NB4 (cell line): ENCODE results near the gene DENND4B.

Experiments used
- DNase-seq: peaks from one replicate; pipeline ENCODE4 v3.0.0; 2010; ENCODE audit warnings: low read depth
- H3K4me3 ChIP-seq: one replicate; pipeline ENCODE4 v1.5.1; 2011; ENCODE audit warnings: mild to moderate bottlenecking, low read depth, low read length, moderate library complexity
- MYC ChIP-seq: IDR thresholded peaks from 2 replicates; pipeline ENCODE4 v1.6.1; 2011; ENCODE audit warnings: low read depth, low read length
- POLR2A ChIP-seq: IDR thresholded peaks from 2 replicates; pipeline ENCODE4 v1.6.1; 2011; ENCODE audit warnings: mild to moderate bottlenecking; ENCODE audit not compliant: insufficient read length; ENCODE audit errors: extremely low read depth
- TF ChIP-seq, protein P1 (sequence below): IDR thresholded peaks from one replicate; pipeline ENCODE4 v1.5.1; 2012; ENCODE audit warnings: low read depth, low read length
- TF ChIP-seq, protein P2 (sequence below): IDR thresholded peaks from 2 replicates; pipeline ENCODE4 v1.6.1; 2011; ENCODE audit warnings: low read depth, low read length

DENND4B gene

DNA sequence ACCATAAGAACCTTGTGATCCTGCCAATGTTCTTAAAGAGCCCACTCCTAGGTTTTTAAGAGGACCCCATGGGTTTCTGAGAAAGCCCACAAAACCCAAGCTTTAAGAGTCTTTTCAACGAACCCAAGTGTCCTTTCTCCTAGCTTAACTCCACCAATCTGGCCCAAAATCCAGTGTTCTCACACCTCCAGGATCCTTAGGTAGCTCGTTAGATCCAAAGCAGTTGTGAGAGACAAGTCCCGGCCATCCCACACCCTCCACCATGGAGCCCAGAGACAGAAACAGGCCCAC lies 1.7 kb downstream of the DENND4B start:
- TF ChIP-seq POLR2A: no peak
- TF ChIP-seq, protein P1, sequence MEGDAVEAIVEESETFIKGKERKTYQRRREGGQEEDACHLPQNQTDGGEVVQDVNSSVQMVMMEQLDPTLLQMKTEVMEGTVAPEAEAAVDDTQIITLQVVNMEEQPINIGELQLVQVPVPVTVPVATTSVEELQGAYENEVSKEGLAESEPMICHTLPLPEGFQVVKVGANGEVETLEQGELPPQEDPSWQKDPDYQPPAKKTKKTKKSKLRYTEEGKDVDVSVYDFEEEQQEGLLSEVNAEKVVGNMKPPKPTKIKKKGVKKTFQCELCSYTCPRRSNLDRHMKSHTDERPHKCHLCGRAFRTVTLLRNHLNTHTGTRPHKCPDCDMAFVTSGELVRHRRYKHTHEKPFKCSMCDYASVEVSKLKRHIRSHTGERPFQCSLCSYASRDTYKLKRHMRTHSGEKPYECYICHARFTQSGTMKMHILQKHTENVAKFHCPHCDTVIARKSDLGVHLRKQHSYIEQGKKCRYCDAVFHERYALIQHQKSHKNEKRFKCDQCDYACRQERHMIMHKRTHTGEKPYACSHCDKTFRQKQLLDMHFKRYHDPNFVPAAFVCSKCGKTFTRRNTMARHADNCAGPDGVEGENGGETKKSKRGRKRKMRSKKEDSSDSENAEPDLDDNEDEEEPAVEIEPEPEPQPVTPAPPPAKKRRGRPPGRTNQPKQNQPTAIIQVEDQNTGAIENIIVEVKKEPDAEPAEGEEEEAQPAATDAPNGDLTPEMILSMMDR: no peak
- TF ChIP-seq, protein P2, sequence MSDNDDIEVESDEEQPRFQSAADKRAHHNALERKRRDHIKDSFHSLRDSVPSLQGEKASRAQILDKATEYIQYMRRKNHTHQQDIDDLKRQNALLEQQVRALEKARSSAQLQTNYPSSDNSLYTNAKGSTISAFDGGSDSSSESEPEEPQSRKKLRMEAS: no peak
- no peak for TF ChIP-seq MYC
- peak overlapping the region; percentile 82 for H3K4me3 ChIP-seq
- no peak for DNase-seq

DNA sequence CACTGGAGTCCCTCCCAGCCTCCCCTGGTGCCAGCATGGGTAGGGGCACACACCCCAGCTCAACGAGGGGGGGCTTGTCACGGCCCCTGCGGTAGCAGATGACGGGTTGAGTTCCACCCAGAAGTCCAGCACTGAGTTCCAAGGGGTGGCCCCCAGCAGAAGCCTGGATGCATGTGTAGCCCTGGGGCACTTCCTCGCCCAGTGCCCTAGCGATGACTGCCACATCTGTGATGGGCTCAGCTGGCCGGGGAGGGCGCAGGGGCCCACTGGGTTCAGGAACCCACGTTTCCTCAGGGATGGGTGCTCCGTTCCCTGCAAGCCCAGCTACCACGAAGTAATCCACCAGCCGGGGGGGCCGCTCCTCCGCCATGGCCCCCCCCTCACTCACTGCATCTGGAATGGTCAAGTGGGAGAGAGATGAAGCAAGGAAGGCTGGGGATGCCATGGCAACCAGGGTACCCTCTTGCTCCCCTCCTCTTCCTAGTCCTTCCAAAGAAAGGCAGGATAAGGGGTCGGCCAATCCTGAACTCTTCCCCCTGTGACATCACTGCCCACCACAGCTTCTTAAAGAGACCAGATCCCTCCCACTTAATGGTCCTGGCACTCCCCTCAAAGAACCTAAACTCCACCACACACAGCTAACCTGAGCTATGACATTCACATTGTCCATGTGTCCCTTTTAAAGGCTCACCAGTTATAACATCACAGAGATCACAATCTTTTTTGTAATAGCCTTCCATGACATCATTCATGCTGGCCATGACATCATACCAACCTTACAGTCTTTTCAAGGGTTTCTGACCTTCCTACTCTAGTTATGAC lies 2.3 kb downstream of the DENND4B start:
- DNase-seq: peak; percentile 40
- H3K4me3 ChIP-seq: peak overlapping the region; percentile 82
- TF ChIP-seq, protein P2: no peak
- TF ChIP-seq POLR2A (no peak), MYC (no peak)
- TF ChIP-seq, protein P1: no peak

DNA sequence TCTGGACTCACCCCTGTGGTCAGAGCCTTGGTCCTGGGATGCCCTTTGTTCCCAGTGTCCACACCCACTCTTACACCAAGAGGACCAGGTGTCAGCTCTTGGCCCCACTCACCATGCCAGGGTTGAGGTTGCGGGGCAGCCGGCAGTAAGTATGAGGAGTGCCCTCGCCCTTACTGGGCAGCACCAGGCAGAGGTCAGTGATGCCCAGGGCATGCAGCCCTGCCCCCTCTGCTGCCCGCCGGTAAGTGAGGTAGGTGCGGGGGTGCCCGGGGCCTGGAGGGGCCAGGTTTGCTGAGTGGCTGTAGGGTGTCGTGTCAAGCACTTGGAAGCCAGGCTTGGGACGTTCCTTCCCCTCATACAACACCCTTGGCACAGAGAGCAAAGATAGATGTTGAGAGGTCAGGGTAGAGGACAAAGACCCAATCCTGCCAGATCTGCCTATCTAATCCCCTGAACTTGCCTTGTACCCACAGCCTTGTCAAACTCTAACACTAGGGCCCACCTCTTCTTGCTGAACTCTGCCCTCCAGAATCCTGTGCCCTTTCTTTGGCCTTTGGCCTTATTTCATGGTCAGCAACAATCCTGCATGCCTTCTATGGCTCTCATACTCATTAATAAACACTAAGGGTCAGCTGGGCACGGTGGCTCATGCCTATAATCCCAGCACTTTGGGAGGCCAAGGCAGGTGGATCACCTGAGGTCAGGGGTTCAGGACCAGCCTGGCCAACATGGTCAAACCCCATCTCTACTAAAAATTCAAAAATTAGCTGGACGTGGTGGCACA lies 3.6 kb downstream of the DENND4B start:
- no peak for TF ChIP-seq POLR2A
- H3K4me3 ChIP-seq: no peak overlapping the region
- no peak for DNase-seq

DNA sequence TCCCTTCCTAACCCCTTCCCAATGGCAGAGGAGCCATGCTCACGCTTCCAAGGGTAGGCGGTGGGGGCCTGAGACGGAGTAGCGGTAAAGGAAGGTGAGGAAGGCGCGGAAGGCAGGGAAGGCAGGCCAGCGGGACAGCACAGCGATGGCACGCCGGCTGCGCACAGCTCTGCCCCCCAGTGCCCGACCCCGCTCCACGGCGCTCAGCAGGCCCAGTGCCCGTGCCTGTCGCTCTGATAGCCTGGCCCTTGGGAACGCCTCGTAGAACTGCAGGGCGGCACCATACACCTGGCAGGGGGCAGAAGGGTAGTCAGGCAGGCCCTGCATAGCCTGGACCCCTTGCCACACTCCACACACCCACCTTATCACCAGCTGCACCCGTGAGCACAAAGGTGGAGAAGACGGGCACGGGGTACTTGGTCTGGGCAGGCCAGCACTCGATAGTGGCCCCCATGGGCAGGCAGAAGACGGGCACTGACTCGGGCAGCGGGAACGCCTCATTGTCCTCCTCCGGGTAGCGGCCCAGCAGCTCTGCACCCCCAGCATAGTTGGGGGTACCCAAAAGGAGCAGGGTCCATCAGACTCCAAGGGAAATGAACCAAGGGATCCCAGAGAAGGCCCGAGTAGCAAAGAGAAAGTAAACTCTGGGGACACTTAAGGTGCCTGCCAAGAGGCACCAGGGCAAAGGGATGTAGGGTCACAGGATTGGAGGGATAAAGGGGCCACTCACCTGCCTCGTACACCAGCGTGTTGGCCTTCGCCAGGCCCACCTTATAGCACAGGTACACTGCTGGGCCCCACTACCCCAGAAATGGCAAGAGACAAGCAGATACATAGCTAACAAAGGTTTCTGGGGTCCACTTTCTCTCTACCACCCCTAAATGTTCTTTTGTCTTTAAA lies 4.4 kb downstream of the DENND4B start:
- no peak for DNase-seq
- no peak overlapping the region for H3K4me3 ChIP-seq
- TF ChIP-seq MYC (no peak), POLR2A (no peak)
- TF ChIP-seq, protein P1: no peak
- TF ChIP-seq, protein P2: no peak

DNA sequence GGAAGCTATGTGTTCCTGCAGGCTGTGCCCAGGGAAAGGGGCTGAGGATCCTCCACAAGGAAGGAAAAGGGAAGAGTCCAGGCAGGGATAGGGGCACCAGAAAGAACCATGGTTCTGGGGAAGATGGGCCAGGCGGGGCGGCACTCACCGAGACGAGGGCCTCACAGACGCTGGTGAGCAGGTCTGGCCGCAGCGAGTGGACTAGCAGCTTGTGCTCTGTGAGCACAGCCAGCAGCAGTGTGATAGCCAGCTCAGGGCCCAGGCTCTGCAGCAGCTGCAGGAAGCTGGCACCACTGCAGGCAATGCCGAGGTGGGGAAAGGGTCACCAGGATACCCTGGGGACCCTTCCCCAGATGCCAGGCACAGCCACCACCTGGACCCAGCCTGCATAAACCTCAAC lies 5.8 kb downstream of the DENND4B start:
- TF ChIP-seq MYC (no peak), POLR2A (no peak)
- TF ChIP-seq, protein P1: no peak
- TF ChIP-seq, protein P2: no peak
- no peak overlapping the region for H3K4me3 ChIP-seq
- DNase-seq: no peak
